RPMI7951 (cell line): ENCODE data around the gene DCXR. TPM values are rescaled to one million over a fixed set of nuclear protein-coding genes. Genes with fewer than 3 reads are reported as not detected.

Source experiments
- DNase-seq: peaks from one replicate; pipeline ENCODE4 v3.0.0-alpha.2; 2012; ENCODE audit warnings: low read depth
- total RNA-seq: library from RNA; depleted of rRNA; stranded (reverse); fragments of >200 nt; shearing (Covaris generic); gene quantifications from 2 replicates; pipeline ENCODE4 v1.2.3, GENCODE V29; 2014; rRNA removed

Gene DCXR
- total RNA-seq, result 82.2 and 86.2 TPM in 2 replicates

DNA sequence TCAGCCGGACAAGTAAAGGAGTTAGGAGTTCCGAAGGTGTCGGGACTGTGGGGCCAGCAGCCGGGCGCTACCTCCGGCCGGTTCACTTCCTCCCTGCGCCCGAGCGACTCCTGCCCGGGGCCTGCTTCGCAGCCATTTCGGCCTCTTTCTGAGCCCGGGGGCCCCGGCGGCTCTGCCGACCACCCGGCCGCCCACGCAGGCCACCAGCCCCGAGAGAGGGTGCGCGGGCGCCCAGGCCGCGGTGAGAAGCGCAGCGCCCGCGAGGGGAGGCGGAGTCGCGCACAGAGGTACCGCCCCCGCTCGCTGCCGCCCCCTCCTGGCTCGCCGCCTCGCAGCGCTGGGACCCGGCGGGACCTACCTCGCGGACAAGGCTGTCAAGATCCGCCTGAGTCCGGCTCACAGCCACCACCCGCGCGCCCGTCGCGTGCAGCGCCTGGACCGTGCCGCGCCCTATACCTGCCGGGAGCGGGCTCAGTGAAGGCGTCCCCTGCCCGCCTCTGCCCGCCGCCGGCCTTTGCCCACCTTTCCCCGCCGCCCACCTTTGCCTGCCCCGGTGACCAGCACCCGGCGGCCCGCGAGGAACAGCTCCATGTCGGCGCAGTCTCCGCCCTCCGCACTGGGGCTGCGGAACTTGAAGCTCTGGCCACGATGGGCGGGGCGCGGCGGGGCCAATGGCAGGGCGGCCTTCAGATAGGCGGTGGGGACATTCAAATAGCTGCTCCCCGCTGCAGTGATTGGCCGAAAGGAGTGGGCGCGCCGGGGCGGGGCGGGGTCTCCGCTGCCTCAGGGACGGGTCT, at the start of gene DCXR:
DCXR (minus strand) TSS at position 606 of the 797 bp plus-strand sequence; CDS start at position 591, 15 bp downstream.
- peak; percentile 93 for DNase-seq

DNA sequence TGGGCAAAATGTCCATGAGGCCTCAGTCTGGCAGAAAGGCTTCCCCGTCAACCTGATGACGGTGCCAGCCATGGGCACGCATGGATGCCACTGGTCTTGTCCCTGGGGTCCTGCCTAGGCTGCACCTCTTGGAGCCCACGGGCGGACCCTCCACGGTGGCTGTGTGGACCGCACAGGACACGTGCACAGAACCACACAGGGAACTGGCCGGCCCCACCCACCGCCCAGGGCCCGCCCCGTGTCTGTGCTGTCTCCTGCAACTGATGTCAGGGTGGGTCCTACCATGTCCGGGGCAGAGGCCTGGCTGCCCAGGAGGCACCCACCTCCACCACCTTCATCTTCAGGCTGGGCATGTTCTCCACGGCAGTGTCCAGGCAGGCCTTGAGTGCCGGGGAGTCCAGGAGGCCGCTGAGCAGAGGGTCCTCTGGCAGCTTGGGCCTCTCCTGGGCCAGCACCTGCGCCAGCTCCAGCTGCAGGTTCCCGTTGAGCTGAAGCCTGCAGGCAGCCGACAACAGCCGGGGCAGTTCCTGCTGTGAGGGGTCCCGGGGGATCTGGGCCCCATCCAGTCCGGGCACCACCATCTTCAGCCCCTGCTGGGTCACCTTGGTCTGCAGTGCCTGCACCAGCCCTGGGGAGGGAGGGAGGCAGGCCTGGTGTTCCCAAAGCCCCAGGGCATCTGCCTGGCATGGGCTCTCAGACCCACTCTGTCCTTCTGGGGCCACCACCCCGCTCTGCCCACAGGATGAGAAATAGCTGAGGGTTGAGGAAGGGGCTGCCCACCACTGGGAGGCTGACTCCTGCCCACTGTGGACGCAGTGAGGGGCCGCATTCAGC, 48.7 kb upstream of the DCXR start:
- no peak for DNase-seq

GRCh38 chr17:82085031-82085861, 47.7 kb upstream of the DCXR start:
- DNase-seq, result no peak

GRCh38 chr17:82084373-82085030, 47.0 kb upstream of the DCXR start:
- DNase-seq, result no peak

- no peak for DNase-seq
These were observed 46.2 kb upstream of the DCXR start for GRCh38 chr17:82083533-82084359.

GRCh38 chr17:82083009-82083408, 45.5 kb upstream of the DCXR start:
- no peak for DNase-seq

DNA sequence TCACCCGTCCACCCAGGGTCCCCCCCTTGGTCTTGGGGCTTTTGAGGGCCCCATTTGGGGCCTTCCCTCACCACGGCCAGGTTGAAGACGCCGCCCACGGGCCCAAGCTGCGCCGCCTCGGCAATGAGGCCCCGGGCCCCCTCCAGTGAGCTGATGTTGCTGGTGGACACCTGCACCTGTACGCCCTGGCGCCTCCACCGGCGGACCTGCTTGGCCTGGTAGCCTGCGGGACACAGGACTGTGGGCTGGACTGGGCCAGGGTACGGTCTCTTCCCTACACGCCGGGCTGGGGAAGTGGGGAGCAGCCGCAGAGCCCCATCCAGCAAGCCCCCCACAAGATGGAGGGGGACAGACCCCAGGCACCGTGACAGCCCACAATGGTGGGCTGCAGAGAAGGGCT, 45.0 kb upstream of the DCXR start:
- DNase-seq, result no peak

- DNase-seq, result no peak
These were observed 44.5 kb upstream of the DCXR start for GRCh38 chr17:82081966-82082365.

DNA sequence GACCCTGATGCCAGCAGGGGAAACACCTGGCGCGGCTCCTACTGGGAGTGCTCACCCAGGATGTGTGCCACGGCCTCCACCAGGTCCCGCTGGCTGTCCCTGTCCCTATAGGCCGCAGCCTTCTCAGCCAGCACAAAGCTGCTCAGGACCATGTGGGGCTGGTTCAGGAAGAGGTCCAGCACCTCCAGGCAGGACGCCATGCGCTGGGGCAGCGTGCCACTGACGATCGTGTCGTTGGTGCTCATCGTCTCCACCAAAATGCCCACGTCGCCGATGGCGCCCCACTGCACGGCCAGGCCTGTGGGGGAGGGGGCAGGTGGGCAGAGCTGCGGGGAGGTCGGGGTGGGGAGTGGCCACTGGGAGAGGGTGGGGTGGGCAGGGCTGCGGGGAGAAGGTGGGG, 44.0 kb upstream of the DCXR start:
- no peak for DNase-seq

DNA sequence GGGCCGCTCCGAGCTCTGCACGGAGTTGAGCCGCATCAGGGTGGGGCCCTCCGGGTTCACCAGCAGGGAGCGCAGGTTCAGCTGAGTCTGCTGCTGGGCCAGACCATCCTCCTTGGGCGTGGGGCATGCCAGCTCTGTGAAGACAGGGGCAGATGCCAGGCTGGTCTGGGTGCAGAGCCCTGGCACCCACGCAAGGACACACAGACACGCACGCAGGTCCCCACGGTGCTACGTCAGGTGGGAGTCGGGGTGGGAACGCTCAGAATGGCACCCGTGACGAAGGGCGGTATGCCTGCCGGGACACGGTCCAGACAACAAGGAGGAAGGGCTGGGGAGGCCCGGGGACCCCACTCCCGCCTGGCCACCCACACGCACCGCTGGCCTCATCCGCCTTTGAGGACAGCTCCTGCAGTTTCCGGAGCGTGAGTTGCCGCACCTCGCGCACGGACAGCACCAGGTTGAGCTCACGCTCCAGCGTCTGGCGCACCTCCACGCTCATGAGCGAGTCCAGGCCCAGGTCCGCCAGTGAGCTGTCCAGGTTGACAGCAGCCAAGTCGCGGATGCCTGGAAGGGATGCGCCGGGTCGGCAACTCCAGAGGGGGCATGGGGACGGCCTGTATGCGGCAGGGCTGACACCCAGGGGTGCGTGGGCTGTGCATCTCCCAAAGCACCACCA, 43.4 kb upstream of the DCXR start:
- no peak for DNase-seq

GRCh38 chr17:82080048-82080788, 42.7 kb upstream of the DCXR start:
- no peak for DNase-seq

DNA sequence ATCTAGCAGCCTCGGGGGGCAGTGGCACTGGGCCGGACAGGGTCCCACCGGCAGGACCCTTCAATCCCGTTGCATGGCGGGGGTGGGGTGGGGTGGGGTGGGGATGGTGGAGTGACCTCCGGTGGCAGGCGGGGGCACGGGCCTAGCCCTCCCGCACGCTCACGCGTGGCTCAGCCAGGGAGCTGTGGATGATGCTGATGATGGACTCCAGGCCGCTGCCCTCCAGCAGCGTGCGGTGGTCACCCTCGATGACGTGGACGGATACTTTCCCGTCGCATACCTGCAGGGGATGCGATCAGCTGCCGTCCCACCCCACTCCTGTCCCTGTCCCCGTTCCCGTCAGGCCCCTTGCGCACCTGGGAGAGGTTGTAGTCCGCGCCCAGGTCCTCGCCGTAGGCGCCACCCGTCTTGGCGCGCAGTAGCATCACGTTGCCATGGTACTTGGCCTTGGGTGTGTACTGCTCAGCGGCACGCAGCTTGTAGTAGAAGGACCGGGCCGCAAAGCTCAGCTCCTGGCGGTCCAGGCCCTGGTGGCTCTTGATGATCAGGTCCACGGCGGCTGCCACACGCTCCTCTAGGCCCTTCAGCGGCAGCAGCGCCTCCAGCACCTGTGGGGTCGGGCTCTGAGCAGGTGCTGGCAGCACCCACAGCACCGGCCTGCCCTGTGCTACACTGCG, 41.6 kb upstream of the DCXR start:
- no peak for DNase-seq

DNA sequence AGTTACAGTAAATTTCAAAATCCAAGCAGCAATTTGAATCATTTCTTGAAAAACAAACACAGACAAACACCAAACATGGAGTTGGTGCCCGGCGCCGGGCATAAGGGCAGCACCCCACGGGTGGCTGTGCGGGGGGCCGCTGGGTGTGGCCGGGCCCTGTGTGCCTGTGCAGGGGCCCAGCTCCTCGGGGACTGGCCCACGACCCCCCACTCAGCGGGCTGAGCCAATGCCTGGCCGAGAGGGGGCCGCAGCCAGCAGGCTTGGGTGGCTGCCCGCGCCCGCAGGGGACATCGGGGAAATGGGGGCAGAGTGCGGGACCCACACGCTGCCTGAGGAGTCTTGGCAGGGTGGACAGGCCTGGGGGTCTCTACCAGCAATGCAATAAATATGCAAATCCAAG, 40.9 kb upstream of the DCXR start:
- DNase-seq, result no peak

GRCh38 chr17:82077617-82078358, 40.3 kb upstream of the DCXR start:
- DNase-seq, result no peak

- DNase-seq, result no peak
These were observed 39.5 kb upstream of the DCXR start for GRCh38 chr17:82076785-82077591.

DNA sequence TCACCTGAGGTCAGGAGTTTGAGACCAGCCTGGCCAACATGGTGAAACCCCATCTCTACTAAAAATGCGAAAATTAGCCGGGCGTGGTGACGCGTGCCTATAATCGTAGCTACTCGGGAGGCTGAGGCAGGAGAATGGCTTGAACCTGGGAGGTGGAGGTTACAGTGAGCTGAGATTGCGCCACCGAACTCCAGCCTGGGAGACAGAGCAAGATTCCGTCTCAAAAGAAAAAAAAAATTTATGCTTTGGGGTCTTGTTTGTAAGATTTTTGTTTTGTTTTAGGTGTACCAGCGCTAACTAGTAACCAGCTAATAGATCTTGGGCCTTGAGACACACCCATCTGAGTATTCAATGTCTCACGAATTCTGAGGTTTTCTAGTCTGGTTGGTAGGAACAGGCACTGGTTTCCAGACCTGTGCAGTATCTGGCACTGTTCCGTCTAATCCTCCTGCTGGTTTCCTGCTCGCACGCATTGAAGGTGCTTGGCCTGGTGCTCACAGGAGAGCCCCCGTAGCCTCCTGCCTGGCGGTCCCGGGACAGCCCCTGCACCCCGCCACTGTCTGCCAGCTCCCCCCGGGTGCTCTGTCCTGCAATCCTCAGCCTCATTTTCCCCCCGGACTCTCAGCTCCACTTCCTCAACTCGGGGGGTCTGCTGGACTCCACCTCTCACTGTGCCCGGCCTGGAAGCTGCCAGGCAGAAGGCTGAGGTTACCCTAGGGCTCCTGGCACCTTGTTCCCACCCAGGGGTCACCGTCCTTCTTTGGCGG, 38.7 kb upstream of the DCXR start:
- DNase-seq, result no peak
